Thyroid gland (tissue), 4 donors: ENCODE results near the gene EFCAB8. TPM values are rescaled to one million over a fixed set of nuclear protein-coding genes. Genes with fewer than 3 reads are reported as not detected.

Source experiments
- DNase-seq, 2 donors: peaks; one replicate each; pipeline ENCODE4 v3.0.0-alpha.2; 2019
- H3K27ac ChIP-seq, 3 donors: fragments of 200-600 bp; sonication (generic); 1 replicate in 2 of 3; 2 replicates in 1 of 3; pipeline ENCODE4 v1.5.1; 2016 to 2019; ENCODE audit warnings: mild to moderate bottlenecking in 1 of 3, moderate library complexity in 1 of 3
- H3K27me3 ChIP-seq: fragments of 200-600 bp; sonication (generic); one replicate; pipeline ENCODE4 v1.5.1; 2019
- H3K36me3 ChIP-seq, 2 donors: fragments of 200-600 bp; sonication (generic); one replicate each; pipeline ENCODE4 v1.5.1; 2016 to 2019
- H3K4me1 ChIP-seq, 2 donors: fragments of 200-600 bp; sonication (generic); one replicate each; pipeline ENCODE4 v1.5.1; 2017 to 2019
- H3K4me3 ChIP-seq, 3 donors: fragments of 200-600 bp; sonication (generic); replicated peaks in 1 of 3; 1 replicate in 2 of 3; 2 replicates in 1 of 3; pipeline ENCODE4 v1.5.1; 2016; ENCODE audit warnings: mild to moderate bottlenecking in 1 of 3
- H3K9me3 ChIP-seq: fragments of 200-600 bp; sonication (generic); one replicate; pipeline ENCODE4 v1.5.1; 2017
- POLR2A ChIP-seq, 2 donors: fragments of 450-650 bp; IDR thresholded peaks; one replicate each; pipeline ENCODE4 v1.6.1; 2017; ENCODE audit warnings: antibody characterized with exemption in 2 of 2, mild to moderate bottlenecking in 2 of 2, moderate library complexity in 1 of 2
- WGBS, 2 donors: methylation state at CpG; one replicate each; pipeline ENCODE4 v1.1.5; 2017; 5-methylcytosine and 5-hydroxymethylcytosine counted together
- intact Hi-C: fragments of 100-400 bp; cut with DNase I; formaldehyde crosslinking; loops from one replicate; pipeline ENCODE4 v1.15.1; 2023
- total RNA-seq, 4 donors: library from RNA; depleted of rRNA; stranded (reverse); fragments of >200 nt; gene quantifications; one replicate each; pipeline ENCODE4 v1.2.3, GENCODE V29; 2016
- TF ChIP-seq, protein P1 (sequence below), 6 experiments: fragments of 200-600 bp in 3 of 6; fragments of 450-650 bp in 3 of 6; sonication (generic) in 3 of 6; IDR thresholded peaks; one replicate each; pipeline ENCODE4 v1.5.1; 2016 to 2019; ENCODE audit warnings: antibody characterized with exemption in 6 of 6, mild to moderate bottlenecking in 2 of 6, inconsistent platforms in 1 of 6, moderate library complexity in 1 of 6

EFCAB8 gene
- total RNA-seq, 4 donors from 2014 or later, result 0.27 to 2.3 TPM; not detected in 2

DNA sequence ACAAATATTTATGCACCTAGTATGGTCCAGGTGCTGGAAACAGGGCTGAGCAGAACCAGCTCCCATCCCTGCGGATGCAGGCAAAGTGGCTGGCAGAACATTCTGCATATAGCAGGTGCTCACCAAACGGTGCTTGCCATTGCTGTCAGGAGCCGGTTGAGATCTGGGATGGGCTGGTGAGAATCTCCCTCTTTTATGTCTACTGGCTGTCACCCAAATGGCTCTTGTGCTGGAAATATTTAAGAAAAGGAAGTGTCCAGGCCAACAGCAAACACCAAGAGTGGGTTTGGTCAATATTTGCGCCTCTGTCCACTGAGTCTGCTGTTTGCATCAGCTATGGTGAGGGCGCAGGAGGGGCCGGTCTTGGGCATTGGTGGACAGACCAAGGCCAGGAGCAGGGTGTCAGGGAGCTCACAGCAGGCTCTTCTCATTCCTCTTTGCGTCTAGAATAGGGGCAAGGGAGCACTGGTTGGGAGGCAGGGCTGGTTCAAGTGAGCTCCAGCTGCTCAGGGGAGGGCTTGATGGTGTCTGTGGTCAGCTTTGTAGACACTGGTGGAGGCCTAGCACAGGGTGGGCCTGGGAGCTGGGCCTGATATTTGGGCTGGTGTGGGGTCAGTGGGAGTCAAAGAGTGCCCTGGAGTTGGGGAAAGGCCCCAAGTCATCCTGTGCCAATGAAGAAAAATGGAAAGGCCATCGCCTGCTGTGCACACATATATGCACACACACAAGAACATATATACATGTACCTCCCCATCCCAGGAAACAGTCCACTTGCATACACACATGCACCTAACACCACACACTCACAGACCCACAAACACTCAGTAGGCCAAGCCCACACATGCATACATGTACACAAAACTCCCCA, 147.4 kb downstream of the EFCAB8 start:
- H3K36me3 ChIP-seq, result no peaks in the 10 kb centered on the region
- H3K4me1 ChIP-seq, result peaks cover 5 to 14% of the 10 kb centered on the region in 2 donors
- 87 to 92% methylated on average over 8 of the region's 8 CpGs for WGBS, 2 donors
- no peak for DNase-seq
- H3K27me3 ChIP-seq, result no peaks in the 10 kb centered on the region
- no peak overlapping the region for H3K4me3 ChIP-seq
- TF ChIP-seq POLR2A (IDR thresholded peaks at IDR 0.05), result no peak
- TF ChIP-seq, protein P1, sequence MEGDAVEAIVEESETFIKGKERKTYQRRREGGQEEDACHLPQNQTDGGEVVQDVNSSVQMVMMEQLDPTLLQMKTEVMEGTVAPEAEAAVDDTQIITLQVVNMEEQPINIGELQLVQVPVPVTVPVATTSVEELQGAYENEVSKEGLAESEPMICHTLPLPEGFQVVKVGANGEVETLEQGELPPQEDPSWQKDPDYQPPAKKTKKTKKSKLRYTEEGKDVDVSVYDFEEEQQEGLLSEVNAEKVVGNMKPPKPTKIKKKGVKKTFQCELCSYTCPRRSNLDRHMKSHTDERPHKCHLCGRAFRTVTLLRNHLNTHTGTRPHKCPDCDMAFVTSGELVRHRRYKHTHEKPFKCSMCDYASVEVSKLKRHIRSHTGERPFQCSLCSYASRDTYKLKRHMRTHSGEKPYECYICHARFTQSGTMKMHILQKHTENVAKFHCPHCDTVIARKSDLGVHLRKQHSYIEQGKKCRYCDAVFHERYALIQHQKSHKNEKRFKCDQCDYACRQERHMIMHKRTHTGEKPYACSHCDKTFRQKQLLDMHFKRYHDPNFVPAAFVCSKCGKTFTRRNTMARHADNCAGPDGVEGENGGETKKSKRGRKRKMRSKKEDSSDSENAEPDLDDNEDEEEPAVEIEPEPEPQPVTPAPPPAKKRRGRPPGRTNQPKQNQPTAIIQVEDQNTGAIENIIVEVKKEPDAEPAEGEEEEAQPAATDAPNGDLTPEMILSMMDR (IDR thresholded peaks at IDR 0.05), result no peak
- H3K27ac ChIP-seq, result no peak overlapping the region
- H3K9me3 ChIP-seq, result no peaks in the 10 kb centered on the region
- intact Hi-C loops, result no loop called here

DNA sequence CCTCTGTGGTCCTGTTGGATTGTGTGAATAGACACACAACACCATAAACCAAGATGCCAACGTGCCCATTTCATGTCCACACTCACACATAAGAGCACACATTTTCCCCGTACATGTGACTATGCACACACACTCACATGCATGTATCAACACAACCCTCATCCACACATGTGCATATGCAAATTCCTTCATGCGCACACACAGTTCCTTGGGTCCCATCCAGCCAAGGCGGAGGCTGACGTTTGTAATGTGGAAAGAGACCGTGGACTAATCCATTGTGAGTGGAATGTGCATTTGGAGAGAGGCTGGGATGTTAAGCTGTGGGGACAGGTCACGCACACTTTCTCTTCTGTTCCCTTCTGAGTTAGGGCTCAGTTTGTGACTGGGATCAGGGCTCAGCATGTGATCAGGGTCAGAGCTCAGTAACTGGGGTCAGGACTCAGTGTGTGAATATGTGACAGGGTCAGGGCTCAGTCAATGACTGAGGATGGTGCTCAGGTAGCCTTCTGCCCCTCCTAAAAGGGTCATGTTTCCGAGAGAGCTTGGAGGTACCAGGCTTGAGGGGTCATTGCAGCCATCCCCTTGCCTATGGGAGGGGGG, 148.2 kb downstream of the EFCAB8 start:
- no peak for DNase-seq
- Histone ChIP-seq H3K4me1 (peaks cover 5 to 14% of the 10 kb centered on the region in 2 donors), H3K27ac (no peak overlapping the region), H3K36me3 (no peaks in the 10 kb centered on the region), H3K4me3 (no peak overlapping the region), H3K27me3 (no peaks in the 10 kb centered on the region), H3K9me3 (no peaks in the 10 kb centered on the region)
- intact Hi-C loops, result no loop called here
- no peak for TF ChIP-seq POLR2A (IDR thresholded peaks at IDR 0.05)
- TF ChIP-seq, protein P1 (IDR thresholded peaks at IDR 0.05), result no peak
- WGBS, 2 donors, result 92 to 96% methylated on average over 8 of the region's 8 CpGs

DNA sequence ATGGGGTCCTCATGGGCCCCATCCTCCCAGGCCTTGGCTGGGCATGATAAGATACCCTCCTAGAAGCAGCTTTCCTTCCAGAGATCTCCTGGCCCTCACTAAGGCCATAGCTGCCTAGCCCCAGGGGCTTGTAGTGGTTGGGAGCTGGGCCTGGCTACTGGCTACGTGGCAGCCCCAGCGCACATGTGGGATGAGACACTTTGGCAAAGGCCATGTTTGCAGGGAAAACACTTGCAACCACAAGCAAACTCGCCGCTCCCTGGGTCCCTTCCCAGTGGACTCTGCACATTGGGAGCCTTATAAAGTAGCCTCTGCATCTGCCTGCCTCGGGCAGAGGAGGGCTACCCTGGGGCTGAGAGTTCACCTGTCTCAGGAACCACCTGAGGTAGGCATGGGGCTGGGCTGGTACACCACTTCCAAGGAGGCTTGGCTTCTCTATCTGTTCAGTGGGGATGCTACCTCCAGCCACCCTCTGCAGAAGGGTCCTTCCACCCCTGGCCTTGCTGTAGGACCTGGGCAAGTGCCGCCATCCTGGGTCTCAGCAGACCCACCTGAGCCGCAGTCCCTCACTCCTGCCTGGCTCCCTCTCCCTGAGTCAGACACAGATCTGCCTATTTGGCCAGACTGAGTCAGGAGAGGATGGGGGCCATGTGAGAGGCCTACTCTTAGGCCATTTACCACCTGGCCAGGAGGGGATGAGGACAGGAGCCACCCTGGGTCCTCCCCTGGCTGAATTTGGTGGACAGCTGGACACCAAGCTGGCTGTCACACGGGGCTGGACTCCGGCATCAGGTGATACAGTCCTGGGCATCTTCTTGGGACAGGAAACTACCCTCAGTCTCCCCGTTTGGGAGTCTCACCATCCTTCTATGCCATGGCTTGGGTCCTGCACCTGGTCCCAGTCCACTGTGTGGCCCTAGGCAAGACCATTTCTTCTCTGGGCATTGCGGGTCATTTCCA, 148.9 kb downstream of the EFCAB8 start, which contains the start of gene BPIFB2:
Gene BPIFB2 (plus strand): TSS at position 329 of the 960 bp plus-strand sequence. CDS start 871 bp downstream, outside the sequence.
- no peak for TF ChIP-seq POLR2A (IDR thresholded peaks at IDR 0.05)
- intact Hi-C loops, result no loop called here
- Histone ChIP-seq H3K4me1 (peaks cover 5 to 14% of the 10 kb centered on the region in 2 donors), H3K4me3 (no peak within 1 kb of the TSS), H3K27ac (no peak within 1 kb of the TSS), H3K9me3 (no peaks in the 10 kb centered on the region), H3K36me3 (no peaks in the 10 kb centered on the region), H3K27me3 (no peaks in the 10 kb centered on the region)
- 97 to 100% methylated on average over 1 to 6 of the region's 11 CpGs for WGBS, 2 donors
- DNase-seq, result no peak

DNA sequence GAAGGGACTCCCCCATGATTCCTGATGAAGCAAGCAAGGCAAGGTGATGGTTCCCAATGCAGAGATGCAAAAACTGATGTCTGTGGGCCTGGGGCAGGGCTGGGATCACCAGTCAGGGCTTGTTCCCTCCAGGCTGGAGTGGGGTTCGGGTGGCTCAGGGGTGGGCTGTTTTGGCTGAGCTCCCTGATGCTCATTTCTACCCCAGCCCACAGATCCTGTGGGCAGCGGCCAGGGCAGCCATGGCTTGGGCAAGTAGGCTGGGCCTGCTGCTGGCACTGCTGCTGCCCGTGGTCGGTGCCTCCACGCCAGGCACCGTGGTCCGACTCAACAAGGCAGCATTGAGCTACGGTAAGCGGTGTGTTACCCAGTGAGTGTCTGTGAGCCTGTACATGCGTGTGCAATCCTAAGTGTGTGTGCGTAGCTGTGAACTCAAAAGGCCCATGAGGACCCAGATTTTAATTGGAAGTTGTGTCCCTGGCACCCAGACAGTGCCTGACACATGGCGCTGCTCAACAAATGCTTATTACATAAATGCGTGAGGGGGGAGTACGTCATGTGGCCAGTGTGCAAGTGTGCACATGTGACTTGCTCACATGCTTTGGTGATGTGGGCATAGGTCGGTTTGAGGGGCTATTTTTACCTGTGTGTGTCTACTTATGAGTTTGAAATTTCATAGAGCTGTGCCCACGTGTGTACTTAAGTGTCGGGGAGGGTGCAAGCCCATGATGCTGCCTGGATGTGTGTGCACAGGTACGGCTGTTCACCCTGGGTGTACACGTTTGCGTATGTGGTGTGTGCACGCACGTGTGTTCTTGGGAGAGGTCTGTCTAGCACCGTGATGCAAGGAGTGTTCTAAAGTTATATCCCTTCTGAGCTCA, 149.9 kb downstream of the EFCAB8 start:
- Histone ChIP-seq H3K36me3 (no peaks in the 10 kb centered on the region), H3K4me3 (no peak overlapping the region), H3K4me1 (peaks cover 5 to 14% of the 10 kb centered on the region in 2 donors), H3K9me3 (no peaks in the 10 kb centered on the region), H3K27ac (no peak overlapping the region), H3K27me3 (no peaks in the 10 kb centered on the region)
- DNase-seq, result no peak
- WGBS, 2 donors, result 79 to 90% methylated on average over 11 to 23 of the region's 23 CpGs
- no peak for TF ChIP-seq POLR2A (IDR thresholded peaks at IDR 0.05)
- TF ChIP-seq, protein P1 (IDR thresholded peaks at IDR 0.05), result no peak
- intact Hi-C loops, result no loop called here
